Hepatocyte (in vitro differentiated cells): ENCODE data around the gene COL19A1.
"Not testable (repeated sequence)": the region's sequence is repeated elsewhere in the genome, so short reads cannot be mapped to it uniquely, and the experiment has no call there.

ENCODE experiments used
- CTCF ChIP-seq: fragments of 200-600 bp; sonication (generic); IDR thresholded peaks from 2 replicates; pipeline ENCODE4 v1.5.1; 2016; ENCODE audit warnings: antibody characterized with exemption, mild to moderate bottlenecking; ENCODE audit not compliant: poor library complexity
- EZH2phosphoT487 ChIP-seq: fragments of 200-600 bp; sonication (generic); IDR thresholded peaks from one replicate; pipeline ENCODE4 v1.6.1; 2018; ENCODE audit warnings: antibody characterized with exemption, mild to moderate bottlenecking, low read depth, moderate library complexity; ENCODE audit not compliant: unreplicated experiment, severe bottlenecking

- TF ChIP-seq CTCF, EZH2phosphoT487: not testable (repeated sequence)
These were observed 99.6 kb downstream of the COL19A1 start for GRCh38 chr6:69965974-69966373.
